Muscle of back (tissue), 11 donors: ENCODE data around the gene TPP2. TPM values are rescaled to one million over a fixed set of nuclear protein-coding genes. Genes with fewer than 3 reads are reported as not detected.

Experiments used
- DNase-seq, 3 donors: peaks; one replicate each; pipeline versions ENCODE4 v3.0.0 to v3.0.0-alpha.2; 2013
- polyA plus RNA-seq, 10 donors: library from polyadenylated mRNA; unstranded; fragments of 120-200 nt; gene quantifications; one replicate each; pipeline ENCODE4 v1.2.1, GENCODE V29; 2013; ENCODE audit not compliant: insufficient read length in 10 of 10

Gene TPP2
- polyA plus RNA-seq, 10 donors: 40.6 to 69.2 (median 54.9) TPM

- no peak for DNase-seq
Measured at GRCh38 chr13:102593466-102593865, 3.3 kb upstream of the TPP2 start.

GRCh38 chr13:102597029-102597961 lies 509 bp downstream of the TPP2 start:
- peak in 1 of 3 donors; percentile 74 for DNase-seq

- peak in 1 of 3 donors; percentile 17 for DNase-seq
Measured at GRCh38 chr13:102598061-102598460, 1.3 kb downstream of the TPP2 start.

GRCh38 chr13:102599426-102600012 lies 2.7 kb downstream of the TPP2 start:
- no peak for DNase-seq

DNA sequence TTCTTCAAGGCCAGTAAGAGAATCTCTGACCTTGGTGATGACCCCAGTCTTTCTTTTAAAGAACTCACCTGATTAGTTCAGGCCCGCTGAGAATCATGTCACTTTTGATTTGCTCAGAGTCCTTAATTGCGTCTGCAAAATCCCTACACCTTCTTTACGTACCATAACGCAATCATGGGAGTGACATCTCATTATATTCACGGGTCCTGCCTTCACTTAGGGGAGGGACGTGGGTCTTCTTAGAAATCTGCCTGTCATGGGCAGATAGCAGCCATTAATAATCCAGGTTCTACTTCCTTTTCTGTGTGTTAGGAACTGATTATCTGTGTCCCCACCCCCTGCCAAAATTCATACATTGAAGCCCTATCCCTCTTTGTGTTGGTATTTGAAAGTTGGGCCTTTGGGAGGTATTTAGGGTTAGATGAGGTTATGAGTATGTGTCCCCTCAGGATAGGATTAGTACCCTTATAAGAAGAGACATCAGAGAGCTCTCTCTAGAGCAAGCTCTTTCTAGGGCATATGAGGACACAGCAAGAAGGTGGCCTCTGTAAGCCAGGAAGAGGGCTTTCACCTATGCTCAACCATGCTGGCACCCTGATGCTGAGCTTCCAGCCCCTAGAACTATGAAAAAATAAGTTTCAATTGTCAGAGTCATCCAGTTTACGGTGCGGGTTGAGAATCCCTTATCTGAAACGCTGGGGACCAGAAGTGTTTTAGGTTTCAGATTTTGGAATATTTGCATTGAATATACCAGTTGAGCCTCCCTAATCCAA lies 9.9 kb downstream of the TPP2 start:
- DNase-seq: no peak

- DNase-seq: no peak
Measured at GRCh38 chr13:102608974-102609373, 12.2 kb downstream of the TPP2 start.

DNA sequence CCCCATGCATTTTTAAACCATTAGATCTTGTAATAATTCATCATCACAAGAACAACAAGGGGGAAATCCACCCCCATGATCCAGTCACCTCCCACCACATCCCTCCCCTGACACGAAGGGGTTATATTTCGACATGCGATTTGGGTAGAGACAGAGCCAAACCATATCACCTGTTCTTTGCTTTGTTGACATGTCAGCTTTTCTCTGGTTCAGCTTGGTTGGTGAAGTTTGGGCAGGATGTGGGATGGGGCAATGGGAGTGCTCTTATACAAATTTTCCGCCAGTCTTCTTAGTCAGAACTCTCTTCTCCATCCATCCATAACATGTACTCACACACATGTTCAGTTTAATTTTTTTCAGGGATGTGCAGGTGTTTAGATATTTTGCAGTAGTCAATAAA lies 12.9 kb downstream of the TPP2 start:
- DNase-seq: no peak

DNA sequence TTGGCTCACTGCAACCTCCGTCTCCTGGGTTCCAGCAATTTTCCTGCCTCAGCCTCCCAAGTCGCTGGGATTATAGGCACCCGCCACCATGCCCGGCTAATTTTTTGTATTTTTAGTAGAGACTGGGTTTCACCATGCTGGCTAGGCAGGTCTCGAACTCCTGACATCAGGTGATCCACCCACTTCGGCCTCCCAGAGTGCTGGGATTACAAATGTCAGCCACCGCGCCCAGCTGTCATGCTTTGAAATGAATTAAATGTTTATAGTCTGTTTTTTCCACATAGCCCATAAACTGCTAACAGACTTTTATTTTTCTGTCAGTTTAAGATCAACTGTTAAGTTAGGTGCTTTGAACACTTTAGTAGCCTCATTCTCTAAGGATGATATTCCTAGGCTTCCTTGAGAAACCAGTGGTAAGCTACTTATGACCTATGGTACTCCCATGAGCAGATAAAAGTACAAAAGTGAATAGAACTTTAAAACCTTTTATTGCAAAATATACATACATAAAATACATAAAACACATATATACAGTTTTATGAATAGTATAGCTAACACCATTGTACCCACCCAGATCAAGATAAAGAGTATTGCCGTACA lies 13.6 kb downstream of the TPP2 start:
- no peak for DNase-seq

GRCh38 chr13:102617697-102618350 lies 21.0 kb downstream of the TPP2 start:
- DNase-seq: no peak

- no peak for DNase-seq
Measured at GRCh38 chr13:102620516-102620915, 23.7 kb downstream of the TPP2 start.

GRCh38 chr13:102626928-102627327 lies 30.1 kb downstream of the TPP2 start:
- no peak for DNase-seq

DNA sequence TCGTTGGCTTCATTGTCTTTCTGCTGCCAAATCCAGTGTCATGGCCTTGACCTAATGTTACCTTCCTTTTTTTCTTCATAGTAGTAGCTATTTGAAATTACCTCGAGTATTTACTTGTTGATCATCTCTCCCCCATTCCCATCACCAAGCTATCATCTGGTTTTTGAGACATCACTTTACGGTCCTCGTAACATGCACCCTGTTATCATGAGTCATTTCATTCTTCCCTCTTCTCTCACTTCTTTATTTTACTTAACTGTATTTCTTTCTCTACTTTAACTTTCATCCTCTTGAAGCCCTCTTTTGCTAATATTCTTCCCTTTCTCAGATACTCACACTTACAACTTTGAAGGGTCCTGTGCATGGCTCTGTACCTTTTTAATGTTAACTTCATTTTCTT lies 31.8 kb downstream of the TPP2 start:
- no peak for DNase-seq

DNA sequence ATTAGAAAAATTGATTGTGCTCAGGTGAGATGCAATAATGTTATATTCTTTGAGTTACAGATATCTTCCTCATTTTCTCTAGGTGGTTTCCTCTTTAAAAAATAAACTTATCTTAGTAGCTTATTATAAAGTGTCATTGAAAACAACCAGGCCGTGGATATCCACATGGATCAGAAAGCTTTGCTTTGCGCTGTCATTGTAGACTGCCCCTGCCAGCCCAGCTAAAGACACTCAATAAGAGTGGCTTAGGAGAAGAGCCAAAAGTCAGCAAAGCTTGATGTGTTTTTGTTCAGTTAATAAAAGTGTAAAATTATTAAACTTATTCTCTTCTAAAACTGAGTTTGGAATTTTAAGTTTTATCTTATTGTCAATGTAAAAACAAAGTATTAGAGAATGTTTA lies 34.4 kb downstream of the TPP2 start:
- DNase-seq: no peak

DNA sequence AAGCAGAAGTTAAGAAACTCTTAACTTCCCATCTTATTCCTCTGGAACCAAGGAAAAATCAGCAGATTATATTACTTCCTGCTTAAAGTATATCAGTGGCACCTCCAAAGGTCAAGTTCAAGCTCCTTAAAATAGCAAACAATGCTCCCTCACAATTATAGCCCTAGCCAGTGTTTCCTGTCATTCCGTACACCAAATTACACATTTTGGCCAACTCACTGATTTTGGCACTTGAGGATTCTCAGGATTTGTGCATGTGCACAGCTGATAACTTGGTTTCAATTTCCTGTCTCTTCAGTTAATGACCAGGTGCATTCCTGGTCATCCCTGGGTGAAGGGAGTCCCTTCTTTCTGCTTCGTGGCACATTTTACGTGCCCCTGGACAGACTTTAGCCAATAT lies 42.0 kb downstream of the TPP2 start:
- DNase-seq: no peak

DNA sequence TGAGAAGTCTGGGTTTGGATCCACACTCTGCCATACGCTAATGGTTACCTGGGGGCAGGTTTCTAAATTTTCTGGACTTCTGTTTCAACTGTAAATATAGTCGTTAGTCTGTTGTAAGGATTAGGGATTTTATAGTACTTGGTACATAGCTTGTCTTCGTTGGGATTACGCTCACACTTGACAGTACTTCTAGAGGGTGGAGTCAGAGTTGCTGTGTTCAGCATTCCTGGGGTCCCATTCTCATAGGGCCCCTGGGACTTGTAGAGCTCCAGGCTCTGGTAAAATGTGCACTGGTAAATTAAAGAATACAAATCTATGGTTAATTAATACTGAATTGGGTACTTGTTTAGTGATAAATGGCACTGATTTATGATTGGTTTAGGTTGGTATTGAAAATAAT lies 45.2 kb downstream of the TPP2 start:
- no peak for DNase-seq

DNA sequence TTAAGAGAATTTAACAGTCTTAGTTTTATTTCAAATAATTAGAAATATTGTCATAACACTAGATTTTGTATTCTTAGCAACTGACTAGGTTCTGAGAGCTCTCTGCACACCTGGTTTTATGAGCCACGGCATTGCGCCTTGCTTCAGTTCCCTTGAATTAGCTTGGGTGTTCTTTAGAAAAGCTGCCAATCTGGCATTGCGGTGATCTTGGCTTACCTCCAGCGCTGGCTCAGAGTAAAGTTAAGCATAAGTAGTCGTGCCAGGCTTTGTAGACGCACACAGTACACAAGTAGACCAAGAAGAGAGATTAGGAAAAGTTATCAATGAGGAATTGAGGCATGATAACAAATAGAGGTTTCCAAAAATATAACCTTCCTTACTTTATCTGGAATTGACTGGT lies 45.7 kb downstream of the TPP2 start:
- peak in 1 of 3 donors; percentile 2 for DNase-seq

DNA sequence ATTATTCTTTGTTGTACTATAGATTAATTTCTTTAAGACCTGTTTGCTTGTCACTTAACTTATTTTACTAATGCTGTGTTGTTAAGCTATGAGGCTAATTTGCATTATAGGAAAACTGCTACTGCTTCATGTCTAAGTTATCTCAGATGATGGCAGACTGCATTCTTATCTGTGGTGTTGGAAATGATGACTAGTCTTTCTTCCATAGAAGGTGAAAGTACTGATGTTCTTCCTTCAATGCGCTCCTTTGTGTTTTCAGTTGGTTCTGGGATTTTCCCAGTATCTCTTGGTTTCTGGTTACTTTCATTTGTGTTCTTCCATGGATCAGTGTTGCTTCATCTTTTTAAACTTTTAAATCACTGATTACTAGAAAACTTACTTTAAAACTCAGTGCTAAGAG lies 46.9 kb downstream of the TPP2 start:
- DNase-seq: no peak

- DNase-seq: no peak
Measured at GRCh38 chr13:102645701-102646100, 48.9 kb downstream of the TPP2 start.

DNA sequence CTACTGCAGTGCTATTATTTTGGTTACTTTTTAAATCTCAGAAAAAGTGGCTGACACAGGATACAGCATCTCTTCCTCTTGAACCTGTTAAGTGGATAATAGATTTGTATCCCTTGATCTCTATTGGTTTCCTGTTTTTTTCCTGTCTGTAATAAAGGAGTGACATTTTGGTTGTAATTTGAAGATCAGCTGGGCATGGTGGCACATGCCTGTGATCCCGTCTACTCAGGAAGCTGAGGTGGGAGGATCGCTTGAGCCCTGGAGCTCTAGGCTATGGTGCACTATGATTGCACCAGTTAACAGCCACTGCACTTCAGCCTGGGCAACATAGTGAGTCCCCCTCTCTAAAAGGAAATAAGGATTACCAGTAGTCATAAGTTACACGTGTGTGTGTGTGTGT lies 51.3 kb downstream of the TPP2 start:
- no peak for DNase-seq

DNA sequence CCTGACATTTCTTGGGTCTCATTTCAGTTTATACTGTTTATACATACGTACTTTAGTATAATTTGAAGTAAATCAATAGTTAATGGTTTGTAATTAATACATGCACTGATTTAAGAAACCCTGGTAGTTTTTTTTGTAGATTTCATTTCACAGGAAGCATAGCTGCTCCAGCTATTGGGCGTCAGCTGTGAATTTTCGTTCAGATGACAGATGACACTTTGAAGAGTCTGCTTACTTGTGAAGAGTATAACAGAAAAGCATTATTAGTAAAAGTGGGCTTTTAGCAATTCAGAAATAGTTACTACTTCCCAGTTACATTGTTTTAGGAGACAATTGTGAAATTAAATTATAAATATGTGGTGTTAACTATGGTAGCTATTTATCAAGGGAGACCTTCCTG lies 53.7 kb downstream of the TPP2 start:
- DNase-seq: no peak

- DNase-seq: no peak
Measured at GRCh38 chr13:102651392-102651791, 54.6 kb downstream of the TPP2 start.

DNA sequence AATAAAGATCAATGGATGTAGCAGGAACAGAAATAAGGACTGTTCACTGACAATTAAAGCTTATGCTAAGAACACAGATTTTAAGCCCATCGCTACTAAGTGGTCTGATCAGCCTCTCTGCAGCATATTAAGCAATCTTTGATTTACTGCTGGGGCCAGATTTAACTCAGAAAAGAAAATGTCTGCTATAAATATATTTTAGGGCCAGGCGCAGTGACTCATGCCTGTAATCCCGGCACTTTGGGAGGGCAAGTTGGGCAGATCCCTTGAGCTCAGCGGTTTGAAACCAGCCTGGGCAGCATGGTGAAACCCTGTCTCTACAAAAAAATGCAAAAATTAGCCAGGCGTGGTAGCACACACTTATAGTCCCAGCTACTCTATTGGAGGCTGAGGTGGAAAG lies 55.1 kb downstream of the TPP2 start:
- DNase-seq: no peak
